Uterus (tissue), 4 donors: ENCODE data around the gene KRTAP5-5. TPM values are rescaled to one million over a fixed set of nuclear protein-coding genes. Genes with fewer than 3 reads are reported as not detected.
"Not testable (repeated sequence)": the region's sequence is repeated elsewhere in the genome, so short reads cannot be mapped to it uniquely, and the experiment has no call there.

ENCODE experiments used
- DNase-seq, 2 donors: peaks; one replicate each; pipeline ENCODE4 v3.0.0-alpha.2; 2019 to 2020
- H3K27ac ChIP-seq, 2 donors: fragments of 200-600 bp; sonication (generic); 1 replicate in 1 of 2; 2 replicates in 1 of 2; pipeline ENCODE4 v1.5.1; 2016 to 2018
- H3K27me3 ChIP-seq, 2 donors: fragments of 200-600 bp; sonication (generic); one replicate each; pipeline ENCODE4 v1.5.1; 2018 to 2019; ENCODE audit warnings: control low read depth in 1 of 2
- H3K36me3 ChIP-seq, 2 donors: fragments of 200-600 bp; sonication (generic); one replicate each; pipeline ENCODE4 v1.5.1; 2019; ENCODE audit warnings: control low read depth in 1 of 2
- H3K4me1 ChIP-seq, 2 donors: fragments of 200-600 bp; sonication (generic); one replicate each; pipeline ENCODE4 v1.5.1; 2018 to 2019; ENCODE audit warnings: control low read depth in 1 of 2
- H3K4me3 ChIP-seq, 2 donors: fragments of 200-600 bp; sonication (generic); 1 replicate in 1 of 2; 2 replicates in 1 of 2; pipeline ENCODE4 v1.5.1; 2018 to 2019; ENCODE audit warnings: mild to moderate bottlenecking in 1 of 2
- H3K9me3 ChIP-seq, 2 donors: fragments of 200-600 bp; sonication (generic); one replicate each; pipeline ENCODE4 v1.5.1; 2019; ENCODE audit warnings: control low read depth in 1 of 2
- CTCF ChIP-seq, 4 experiments: fragments of 200-600 bp in 2 of 4; fragments of 450-650 bp in 2 of 4; sonication (generic) in 2 of 4; IDR thresholded peaks; one replicate each; pipeline ENCODE4 v1.5.1; 2016 to 2019; ENCODE audit warnings: antibody characterized with exemption in 4 of 4, mild to moderate bottlenecking in 2 of 4, moderate library complexity in 1 of 4
- POLR2A ChIP-seq, 2 donors: fragments of 450-650 bp; IDR thresholded peaks; one replicate each; pipeline ENCODE4 v1.6.1; 2016; ENCODE audit warnings: antibody characterized with exemption in 2 of 2, mild to moderate bottlenecking in 1 of 2, moderate library complexity in 1 of 2
- intact Hi-C: fragments of 100-400 bp; cut with DNase I; formaldehyde crosslinking; loops from one replicate; pipeline ENCODE4 v1.15.1; 2023; ENCODE audit warnings: low total_unique reads
- total RNA-seq, 4 donors: library from RNA; depleted of rRNA in 3 of 4; stranded (reverse); fragments of >200 nt in 3 of 4; gene quantifications; one replicate each; pipeline versions ENCODE4 v1.1.0 to v1.2.4, GENCODE V29; 2014 to 2023
- donor health status: DM: yes; HTN: yes; CAD: no.

Gene KRTAP5-5
- total RNA-seq, 4 donors from 2014 or later, result not detected

- Histone ChIP-seq H3K9me3 (no peaks in the 10 kb centered on the region), H3K36me3 (no peaks in the 10 kb centered on the region), H3K4me1 (no peaks in the 10 kb centered on the region), H3K27ac (no peak overlapping the region), H3K4me3 (no peak overlapping the region), H3K27me3 (no peaks in the 10 kb centered on the region)
- intact Hi-C loops, result no loop called here
- no peak for DNase-seq
- no peak for TF ChIP-seq CTCF (IDR thresholded peaks at IDR 0.05)
- no peak for TF ChIP-seq POLR2A (IDR thresholded peaks at IDR 0.05)
Measured at GRCh38 chr11:1598816-1599215, 30.8 kb upstream of the KRTAP5-5 start.

GRCh38 chr11:1600626-1601025, 28.9 kb upstream of the KRTAP5-5 start:
- no peaks in the 10 kb centered on the region for H3K9me3 ChIP-seq
- no peaks in the 10 kb centered on the region for H3K4me1 ChIP-seq
- no peaks in the 10 kb centered on the region for H3K27me3 ChIP-seq
- H3K36me3 ChIP-seq, result no peaks in the 10 kb centered on the region
- H3K27ac ChIP-seq, result no peak overlapping the region
- no peak for DNase-seq
- no peak overlapping the region for H3K4me3 ChIP-seq
- intact Hi-C loops, result no loop called here
- no peak for TF ChIP-seq CTCF (IDR thresholded peaks at IDR 0.05)
- no peak for TF ChIP-seq POLR2A (IDR thresholded peaks at IDR 0.05)

GRCh38 chr11:1601663-1602062, 27.9 kb upstream of the KRTAP5-5 start:
- intact Hi-C loops, H3K4me1 ChIP-seq, H3K9me3 ChIP-seq, H3K4me3 ChIP-seq, H3K27ac ChIP-seq, DNase-seq, H3K27me3 ChIP-seq, H3K36me3 ChIP-seq: not testable (repeated sequence)

GRCh38 chr11:1603629-1604028, 25.9 kb upstream of the KRTAP5-5 start:
- no peak overlapping the region for H3K27ac ChIP-seq
- no peaks in the 10 kb centered on the region for H3K27me3 ChIP-seq
- H3K36me3 ChIP-seq, result no peaks in the 10 kb centered on the region
- H3K9me3 ChIP-seq, result no peaks in the 10 kb centered on the region
- DNase-seq, result no peak
- H3K4me3 ChIP-seq, result no peak overlapping the region
- no peaks in the 10 kb centered on the region for H3K4me1 ChIP-seq
- TF ChIP-seq POLR2A (IDR thresholded peaks at IDR 0.05) (no peak), CTCF (IDR thresholded peaks at IDR 0.05) (no peak)
- intact Hi-C loops, result no loop called here

- Histone ChIP-seq H3K36me3 (no peaks in the 10 kb centered on the region), H3K27me3 (no peaks in the 10 kb centered on the region), H3K4me1 (no peaks in the 10 kb centered on the region), H3K9me3 (no peaks in the 10 kb centered on the region), H3K4me3 (no peak overlapping the region), H3K27ac (no peak overlapping the region)
- no peak for DNase-seq
- intact Hi-C loops, result no loop called here
- TF ChIP-seq POLR2A (IDR thresholded peaks at IDR 0.05), result no peak
- no peak for TF ChIP-seq CTCF (IDR thresholded peaks at IDR 0.05)
Measured at GRCh38 chr11:1604181-1604580, 25.4 kb upstream of the KRTAP5-5 start.

GRCh38 chr11:1604711-1605110, 24.9 kb upstream of the KRTAP5-5 start:
- Histone ChIP-seq H3K36me3 (no peaks in the 10 kb centered on the region), H3K27me3 (no peaks in the 10 kb centered on the region), H3K4me1 (no peaks in the 10 kb centered on the region), H3K9me3 (no peaks in the 10 kb centered on the region), H3K27ac (no peak overlapping the region), H3K4me3 (no peak overlapping the region)
- DNase-seq, result no peak
- TF ChIP-seq POLR2A (IDR thresholded peaks at IDR 0.05), result no peak
- no peak for TF ChIP-seq CTCF (IDR thresholded peaks at IDR 0.05)
- intact Hi-C loops, result no loop called here

- H3K36me3 ChIP-seq, H3K4me3 ChIP-seq, H3K27me3 ChIP-seq, DNase-seq, H3K4me1 ChIP-seq, H3K27ac ChIP-seq, H3K9me3 ChIP-seq, intact Hi-C loops: not testable (repeated sequence)
Measured at GRCh38 chr11:1605923-1606322, 23.7 kb upstream of the KRTAP5-5 start.

- H3K36me3 ChIP-seq, DNase-seq, H3K27me3 ChIP-seq, H3K9me3 ChIP-seq, H3K27ac ChIP-seq, H3K4me3 ChIP-seq, intact Hi-C loops, H3K4me1 ChIP-seq: not testable (repeated sequence)
Measured at GRCh38 chr11:1607156-1607845, 22.3 kb upstream of the KRTAP5-5 start.
